Measurements from ENCODE around the gene PRKN. TPM values are rescaled to one million over a fixed set of nuclear protein-coding genes. Genes with fewer than 3 reads are reported as not detected.

PRKN gene
- total RNA-seq, 1 experiment from 2014 or later: 2.0 TPM

DNA sequence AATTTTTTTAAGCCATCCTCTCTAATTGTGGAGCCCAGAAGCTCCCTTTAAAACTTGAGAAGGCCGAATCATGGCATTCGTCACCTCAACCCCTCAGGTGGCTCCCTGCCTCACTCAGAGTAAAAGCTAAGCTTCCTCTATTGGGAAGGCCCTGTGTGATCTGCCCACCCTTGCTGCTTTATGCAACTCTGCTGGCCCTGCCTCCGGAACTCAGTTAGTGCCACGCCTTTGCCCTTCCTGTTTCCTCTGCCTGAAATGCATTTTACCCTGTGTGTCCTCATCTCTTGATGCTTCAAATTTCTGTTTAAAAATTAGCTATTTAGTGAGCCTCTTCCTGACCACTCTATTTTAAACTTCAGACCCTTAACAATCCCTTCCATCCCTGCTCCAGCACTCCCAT, 5.9 kb upstream of the PRKN start:
- Histone ChIP-seq H3K23ac (ENCODE audit: insufficient read length, low read depth, low read length) (no peak overlapping the region), H4K8ac (replicated peaks; ENCODE audit: insufficient read length, low read depth, low read length) (no peak overlapping the region), H2BK15ac (ENCODE audit: low read depth, low read length) (no peak overlapping the region), H3K4me2 (ENCODE audit: insufficient read depth, insufficient read length, low read length) (no peak overlapping the region), H2BK12ac (ENCODE audit: insufficient read length, low read depth, low read length) (no peak overlapping the region), H3K79me2 (ENCODE audit: insufficient read depth, low read length) (no peaks in the 10 kb centered on the region), H3K4ac (ENCODE audit: low read depth, low read length) (no peak overlapping the region), H3K23me2 (ENCODE audit: insufficient read length, low read depth, low read length, poor library complexity, severe bottlenecking) (no peaks in the 10 kb centered on the region), H2BK5ac (ENCODE audit: insufficient read length, low read length) (no peak overlapping the region), H2AFZ (ENCODE audit: low read length) (no peak overlapping the region), H4K91ac (ENCODE audit: insufficient read length, low read depth, low read length) (no peak overlapping the region), H2BK20ac (ENCODE audit: low read depth, low read length, poor library complexity, severe bottlenecking) (no peak overlapping the region), H3T11ph (ENCODE audit: low read length) (no peak overlapping the region), H3K4me1 (ENCODE audit: insufficient read depth, low read length) (no peaks in the 10 kb centered on the region; the same call in 1 of the 2 replicates), H3K27ac (ENCODE audit: insufficient read length, low read depth, low read length) (no peak overlapping the region), H3K56ac (ENCODE audit: insufficient read length, low read depth, low read length) (no peak overlapping the region), H3K18ac (ENCODE audit: insufficient read length, low read depth, low read length) (no peak overlapping the region), H3K27me3 (ENCODE audit: insufficient read depth, low read length) (no peaks in the 10 kb centered on the region), H3K14ac (ENCODE audit: insufficient read depth, low read length) (no peak overlapping the region), H4K5ac (ENCODE audit: insufficient read length, low read depth, low read length) (no peak overlapping the region), H3K9me3 (ENCODE audit: control insufficient read depth, low read depth, low read length) (no peaks in the 10 kb centered on the region), H4K20me1 (ENCODE audit: control insufficient read depth, insufficient read depth, insufficient read length) (no peaks in the 10 kb centered on the region), H3K9ac (ENCODE audit: extremely low read depth, insufficient read length, low read length) (no peak overlapping the region), H2AK5ac (ENCODE audit: insufficient read length, low read length) (no peak overlapping the region), H3K79me1 (ENCODE audit: insufficient read depth, low read depth, low read length, poor library complexity, severe bottlenecking) (no peaks in the 10 kb centered on the region), H2BK120ac (ENCODE audit: low read depth, low read length, poor library complexity, severe bottlenecking) (no peak overlapping the region)
- TF ChIP-seq, protein P1, sequence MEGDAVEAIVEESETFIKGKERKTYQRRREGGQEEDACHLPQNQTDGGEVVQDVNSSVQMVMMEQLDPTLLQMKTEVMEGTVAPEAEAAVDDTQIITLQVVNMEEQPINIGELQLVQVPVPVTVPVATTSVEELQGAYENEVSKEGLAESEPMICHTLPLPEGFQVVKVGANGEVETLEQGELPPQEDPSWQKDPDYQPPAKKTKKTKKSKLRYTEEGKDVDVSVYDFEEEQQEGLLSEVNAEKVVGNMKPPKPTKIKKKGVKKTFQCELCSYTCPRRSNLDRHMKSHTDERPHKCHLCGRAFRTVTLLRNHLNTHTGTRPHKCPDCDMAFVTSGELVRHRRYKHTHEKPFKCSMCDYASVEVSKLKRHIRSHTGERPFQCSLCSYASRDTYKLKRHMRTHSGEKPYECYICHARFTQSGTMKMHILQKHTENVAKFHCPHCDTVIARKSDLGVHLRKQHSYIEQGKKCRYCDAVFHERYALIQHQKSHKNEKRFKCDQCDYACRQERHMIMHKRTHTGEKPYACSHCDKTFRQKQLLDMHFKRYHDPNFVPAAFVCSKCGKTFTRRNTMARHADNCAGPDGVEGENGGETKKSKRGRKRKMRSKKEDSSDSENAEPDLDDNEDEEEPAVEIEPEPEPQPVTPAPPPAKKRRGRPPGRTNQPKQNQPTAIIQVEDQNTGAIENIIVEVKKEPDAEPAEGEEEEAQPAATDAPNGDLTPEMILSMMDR (conservative IDR thresholded peaks at IDR 0.05): no peak
- DNase-seq: peak; percentile 47
- Mint-ChIP-seq H3K27me3 (ENCODE audit: low read depth) (no peaks in the 10 kb centered on the region), H3K9me3 (no peaks in the 10 kb centered on the region; a peak in 1 of 5 replicates), H3K27ac (peak overlapping the region in 1 of 3 experiments; percentile 14; a peak in 2 of 7 replicates), H3K36me3 (ENCODE audit: insufficient read depth in 1 of 3, low read depth in 3 of 3) (no peaks in the 10 kb centered on the region), H3K4me1 (peaks cover 6 to 9% of the 10 kb centered on the region in 2 experiments), H3K4me3 (no peak overlapping the region)
- WGBS (ENCODE audit: extremely low coverage, insufficient read length, low lambda C conversion rate): no CpG with 5 or more reads among the region's 4 CpGs
